SK-N-MC (cell line): ENCODE data around the gene TANC1.

Experiments
- EZH2 ChIP-seq: fragments of 200-600 bp; sonication (generic); IDR thresholded peaks from one replicate; pipeline ENCODE4 v1.6.1; 2017; ENCODE audit warnings: antibody characterized with exemption
- FOXP2 ChIP-seq: optimal IDR thresholded peaks from 2 replicates; pipeline ENCODE3; 2011; ENCODE audit warnings: mild to moderate bottlenecking, moderate library complexity; ENCODE audit not compliant: insufficient read depth; ENCODE audit errors: extremely low read length, control extremely low read depth
- POLR2AphosphoS5 ChIP-seq: IDR thresholded peaks from 2 replicates; pipeline ENCODE4 v1.6.1; 2012; ENCODE audit warnings: mild to moderate bottlenecking, low read depth, low read length, borderline replicate concordance

- TF ChIP-seq EZH2 (no peak), POLR2AphosphoS5 (no peak), FOXP2 (no peak)
Measured at GRCh38 chr2:159179696-159180095, 211.3 kb downstream of the TANC1 start.
